Mesenchymal stem cell (in vitro differentiated cells and primary cell): ENCODE measurements around the gene PHF20.

ENCODE experiments used
- DNase-seq: peaks from one replicate; pipeline ENCODE4 v3.0.0-alpha.2; 2013
- H2AFZ ChIP-seq: one replicate; pipeline ENCODE4 v1.6.1; 2013; ENCODE audit warnings: low read depth, mild to moderate bottlenecking, control low read depth, inconsistent platforms, low read length, moderate library complexity
- H2AK5ac ChIP-seq: 2 replicates; pipeline ENCODE4 v1.6.1; 2013; ENCODE audit warnings: low read length, moderate library complexity, mild to moderate bottlenecking, inconsistent platforms; ENCODE audit not compliant: severe bottlenecking
- H2BK120ac ChIP-seq: one replicate; pipeline ENCODE4 v1.6.1; 2013; ENCODE audit warnings: low read depth, mild to moderate bottlenecking, inconsistent platforms, low read length, moderate library complexity
- H2BK12ac ChIP-seq, 2 experiments: one replicate each; pipeline ENCODE4 v1.6.1; 2013; ENCODE audit warnings: inconsistent platforms in 2 of 2, low read length in 2 of 2, mild to moderate bottlenecking in 2 of 2, moderate library complexity in 2 of 2, control low read depth in 1 of 2
- H2BK15ac ChIP-seq: one replicate; pipeline ENCODE4 v1.6.1; 2013; ENCODE audit warnings: mild to moderate bottlenecking, low read depth, inconsistent platforms; ENCODE audit not compliant: poor library complexity, severe bottlenecking
- H2BK5ac ChIP-seq: 2 replicates; pipeline ENCODE4 v1.6.1; 2013; ENCODE audit warnings: low read depth, mild to moderate bottlenecking, low read length, control low read depth, inconsistent platforms; ENCODE audit not compliant: poor library complexity, severe bottlenecking
- H3K14ac ChIP-seq, 2 experiments: one replicate each; pipeline ENCODE4 v1.6.1; 2013; ENCODE audit warnings: inconsistent platforms in 2 of 2, low read length in 2 of 2, control low read depth in 1 of 2, mild to moderate bottlenecking in 1 of 2, moderate library complexity in 1 of 2
- H3K18ac ChIP-seq, 2 experiments: one replicate each; pipeline ENCODE4 v1.6.1; 2013; ENCODE audit warnings: inconsistent platforms in 2 of 2, low read length in 2 of 2, control low read depth in 1 of 2, low read depth in 1 of 2, mild to moderate bottlenecking in 1 of 2
- H3K23ac ChIP-seq, 2 experiments: one replicate each; pipeline ENCODE4 v1.6.1; 2013; ENCODE audit warnings: inconsistent platforms in 2 of 2, low read length in 2 of 2, mild to moderate bottlenecking in 2 of 2, moderate library complexity in 2 of 2, control low read depth in 1 of 2
- H3K27ac ChIP-seq: 2 replicates; pipeline ENCODE4 v1.5.1; 2013; ENCODE audit warnings: mild to moderate bottlenecking, moderate library complexity, low read length, control low read depth, inconsistent platforms; ENCODE audit not compliant: poor library complexity, severe bottlenecking
- H3K27me3 ChIP-seq, 2 experiments: 2 replicates each; pipeline versions ENCODE4 v1.6.1 to v1.7.0; 2013; ENCODE audit warnings: low read length in 2 of 2, mild to moderate bottlenecking in 2 of 2, moderate library complexity in 2 of 2, control low read depth in 1 of 2, inconsistent platforms in 1 of 2; ENCODE audit not compliant: control insufficient read depth in 1 of 2, insufficient read depth in 1 of 2
- H3K36me3 ChIP-seq, 2 experiments: 2 replicates each; pipeline versions ENCODE4 v1.6.1 to v1.7.0; 2013; ENCODE audit warnings: low read length in 2 of 2, control low read depth in 1 of 2, inconsistent platforms in 1 of 2, low read depth in 1 of 2, mild to moderate bottlenecking in 1 of 2; ENCODE audit not compliant: insufficient read depth in 2 of 2, control insufficient read depth in 1 of 2
- H3K4ac ChIP-seq, 2 experiments: one replicate each; pipeline ENCODE4 v1.6.1; 2013; ENCODE audit warnings: inconsistent platforms in 2 of 2, low read length in 2 of 2, mild to moderate bottlenecking in 2 of 2, moderate library complexity in 2 of 2, control low read depth in 1 of 2, low read depth in 1 of 2
- H3K4me1 ChIP-seq: 2 replicates; pipeline ENCODE4 v1.6.1; 2013; ENCODE audit warnings: low read depth, low read length, control low read depth; ENCODE audit not compliant: control insufficient read depth, insufficient read depth
- H3K4me2 ChIP-seq: 2 replicates; pipeline ENCODE4 v1.6.1; 2013; ENCODE audit warnings: low read length, mild to moderate bottlenecking, inconsistent platforms; ENCODE audit not compliant: poor library complexity, severe bottlenecking
- H3K4me3 ChIP-seq, 2 experiments: 2 replicates each; pipeline versions ENCODE4 v1.5.1 to v1.7.0; 2013; ENCODE audit warnings: low read length in 2 of 2, mild to moderate bottlenecking in 2 of 2, control low read depth in 1 of 2, low read depth in 1 of 2; ENCODE audit not compliant: insufficient read depth in 1 of 2
- H3K79me1 ChIP-seq: replicated peaks from 2 replicates; pipeline ENCODE4 v1.6.1; 2013; ENCODE audit warnings: mild to moderate bottlenecking, control low read depth, low read length, inconsistent platforms; ENCODE audit not compliant: poor library complexity, severe bottlenecking
- H3K9ac ChIP-seq: 2 replicates; pipeline ENCODE4 v1.7.0; 2013; ENCODE audit warnings: mild to moderate bottlenecking, low read length, moderate library complexity
- H3K9me3 ChIP-seq: 2 replicates; pipeline ENCODE4 v1.7.0; 2013; ENCODE audit warnings: mild to moderate bottlenecking, low read length; ENCODE audit not compliant: control insufficient read depth
- H4K8ac ChIP-seq: one replicate; pipeline ENCODE4 v1.6.1; 2013; ENCODE audit warnings: inconsistent platforms, mild to moderate bottlenecking, low read length, moderate library complexity
- H4K91ac ChIP-seq: one replicate; pipeline ENCODE4 v1.6.1; 2013; ENCODE audit warnings: mild to moderate bottlenecking, low read length, inconsistent platforms
- WGBS: methylation state at CpG from one replicate; pipeline ENCODE4 v1.1.7; 2013; ENCODE audit warnings: mixed read lengths; 5-methylcytosine and 5-hydroxymethylcytosine counted together

The PHF20 gene

DNA sequence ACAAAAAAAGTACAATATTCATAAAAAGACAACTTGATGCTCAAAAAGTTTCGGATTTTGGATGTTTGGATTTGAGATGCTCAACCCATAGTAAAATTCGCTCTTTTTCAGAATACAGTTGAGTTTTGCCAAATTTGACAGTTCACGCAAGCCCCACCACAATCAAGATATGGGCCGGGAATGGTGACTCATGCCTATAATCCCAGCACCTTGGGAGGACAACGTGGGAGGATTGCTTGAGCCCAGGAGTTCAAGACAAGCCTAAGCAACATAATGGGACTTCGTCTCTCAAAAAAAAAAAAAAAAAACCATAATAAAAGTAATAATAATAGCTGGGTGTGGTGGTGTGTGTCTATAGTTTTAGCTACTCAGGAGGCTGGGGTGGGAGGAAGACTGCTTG lies 51.3 kb downstream of the PHF20 start:
- Histone ChIP-seq H3K4me1 (peaks cover 10% of the 10 kb centered on the region), H3K4me3 (no peak overlapping the region), H3K4me2 (no peak overlapping the region), H3K36me3 (peaks cover 6 to 16% of the 10 kb centered on the region in 2 experiments), H3K9me3 (no peaks in the 10 kb centered on the region), H3K79me1 (peaks cover 17% of the 10 kb centered on the region), H2AFZ (no peak overlapping the region), H3K27ac (peak overlapping the region; percentile 38), H3K23ac (no peak overlapping the region), H4K91ac (no peak overlapping the region), H3K14ac (no peak overlapping the region), H3K9ac (no peak overlapping the region), H2BK12ac (no peak overlapping the region), H2AK5ac (peak overlapping the region; percentile 82), H4K8ac (no peak overlapping the region), H3K18ac (no peak overlapping the region), H2BK120ac (no peak overlapping the region), H2BK5ac (no peak overlapping the region), H2BK15ac (no peak overlapping the region), H3K27me3 (no peaks in the 10 kb centered on the region), H3K4ac (no peak overlapping the region)
- 89% methylated on average over 4 of the region's 6 CpGs for WGBS
- DNase-seq: no peak

DNA sequence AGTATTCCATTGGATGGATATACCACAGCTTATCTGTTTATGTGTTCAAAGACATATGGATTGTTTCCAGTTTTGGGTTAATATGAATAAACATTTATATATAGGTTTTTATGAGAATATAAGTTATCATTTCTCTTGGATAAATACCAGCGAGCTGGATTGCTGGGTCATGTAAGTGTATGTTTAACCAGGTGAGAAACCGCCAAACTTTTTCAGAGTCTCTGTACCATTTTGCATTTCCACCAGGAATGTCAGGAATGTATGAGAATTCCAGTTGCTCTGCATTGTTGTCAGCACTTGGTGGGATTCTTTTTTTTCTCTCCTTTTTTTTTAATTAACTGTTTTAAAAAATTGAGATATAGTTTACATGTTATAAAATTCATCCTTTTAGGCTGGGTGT lies 52.1 kb downstream of the PHF20 start:
- Histone ChIP-seq H3K36me3 (peaks cover 4 to 20% of the 10 kb centered on the region in 2 experiments), H2BK120ac (no peak overlapping the region), H3K18ac (no peak overlapping the region), H4K8ac (no peak overlapping the region), H3K27ac (peak overlapping the region; percentile 38), H4K91ac (no peak overlapping the region), H3K9me3 (no peaks in the 10 kb centered on the region), H3K4me3 (no peak overlapping the region), H3K14ac (no peak overlapping the region), H3K4me2 (no peak overlapping the region), H3K4me1 (peaks cover 15% of the 10 kb centered on the region), H3K4ac (no peak overlapping the region), H2AK5ac (no peak overlapping the region), H2BK12ac (no peak overlapping the region), H3K23ac (no peak overlapping the region), H2BK5ac (no peak overlapping the region), H2AFZ (no peak overlapping the region), H2BK15ac (no peak overlapping the region), H3K27me3 (no peaks in the 10 kb centered on the region), H3K9ac (no peak overlapping the region), H3K79me1 (peaks cover 13% of the 10 kb centered on the region)
- no peak for DNase-seq
- WGBS: 100% methylated on average over 2 of the region's 2 CpGs

DNA sequence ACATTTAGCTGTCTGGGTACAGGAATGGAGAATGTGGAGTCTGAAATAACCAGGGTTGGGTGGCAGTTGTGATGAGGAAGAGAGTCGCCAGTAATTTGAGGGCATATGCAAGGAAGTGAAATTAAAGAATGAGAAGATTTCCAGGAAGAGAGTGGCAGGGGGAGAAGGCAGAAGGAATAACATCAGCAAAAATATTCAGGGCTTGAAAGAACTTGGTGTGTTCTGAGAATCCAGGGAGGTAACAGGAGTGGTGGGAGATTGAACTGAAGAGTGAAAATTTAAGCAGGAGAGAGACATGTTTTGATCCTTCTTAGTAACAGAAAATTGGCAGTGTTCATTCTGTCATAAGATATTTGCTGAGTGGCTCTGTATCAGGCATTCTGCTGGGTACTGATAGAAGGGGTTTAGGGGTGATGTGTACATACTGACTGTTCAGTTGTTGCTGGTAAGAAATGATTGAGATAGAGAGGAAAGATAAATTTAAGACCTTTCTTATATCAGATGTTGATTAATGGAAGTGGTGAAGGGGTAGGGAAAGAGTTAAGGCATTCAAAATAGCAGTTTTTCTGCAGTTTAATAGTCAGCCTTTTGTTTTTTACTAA lies 54.7 kb downstream of the PHF20 start:
- Histone ChIP-seq H3K27ac (no peak overlapping the region), H3K79me1 (peaks cover 14% of the 10 kb centered on the region), H3K4me2 (no peak overlapping the region), H2AFZ (no peak overlapping the region), H3K4me1 (peaks cover 10% of the 10 kb centered on the region), H3K23ac (no peak overlapping the region), H3K14ac (no peak overlapping the region), H2BK15ac (no peak overlapping the region), H2AK5ac (peak overlapping the region; percentile 57), H2BK5ac (no peak overlapping the region), H3K9me3 (peaks cover 4% of the 10 kb centered on the region), H2BK120ac (no peak overlapping the region), H4K91ac (no peak overlapping the region), H3K36me3 (peaks cover 4 to 23% of the 10 kb centered on the region in 2 experiments), H3K4me3 (no peak overlapping the region), H3K4ac (no peak overlapping the region), H3K9ac (no peak overlapping the region), H4K8ac (no peak overlapping the region), H2BK12ac (no peak overlapping the region), H3K18ac (no peak overlapping the region), H3K27me3 (no peaks in the 10 kb centered on the region)
- no peak for DNase-seq
- 99% methylated on average over 1 of the region's 1 CpG for WGBS

DNA sequence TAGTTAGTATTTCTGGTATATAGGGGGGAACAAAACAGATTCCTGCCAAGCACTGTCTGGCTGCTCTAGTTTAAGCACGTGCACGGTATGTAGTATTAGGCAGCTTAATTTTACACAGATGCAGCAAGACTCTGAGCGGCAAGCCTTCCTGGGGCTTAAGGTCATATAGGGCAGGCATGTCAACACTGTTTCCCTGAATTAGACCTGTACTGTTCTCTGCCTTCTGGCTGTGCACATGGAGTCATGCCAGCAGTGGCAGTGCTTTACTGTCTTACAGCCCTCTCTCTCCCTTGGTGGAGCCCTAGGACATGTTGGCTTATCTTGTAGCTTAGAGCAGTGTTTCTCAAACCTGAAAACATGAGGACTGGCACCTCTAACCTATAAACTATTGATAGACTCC lies 56.6 kb downstream of the PHF20 start:
- H3K4me2 ChIP-seq: no peak overlapping the region
- H3K14ac ChIP-seq: no peak overlapping the region

More for the DNA sequence above, 56.6 kb downstream of the PHF20 start:
- Histone ChIP-seq H3K36me3 (peaks cover 4 to 16% of the 10 kb centered on the region in 2 experiments), H3K27me3 (no peaks in the 10 kb centered on the region), H3K4me3 (no peak overlapping the region), H4K91ac (no peak overlapping the region), H2AFZ (no peak overlapping the region), H3K79me1 (peaks cover 15% of the 10 kb centered on the region), H2BK15ac (no peak overlapping the region), H3K27ac (no peak overlapping the region), H3K23ac (no peak overlapping the region), H3K9ac (no peak overlapping the region), H2BK5ac (no peak overlapping the region), H2AK5ac (no peak overlapping the region), H2BK12ac (peak overlapping the region in 1 of 2 experiments; percentile 38), H3K18ac (no peak overlapping the region), H2BK120ac (no peak overlapping the region), H3K4ac (no peak overlapping the region), H4K8ac (no peak overlapping the region), H3K9me3 (peaks cover 4% of the 10 kb centered on the region), H3K4me1 (peaks cover 7% of the 10 kb centered on the region)
- DNase-seq: no peak
- 93% methylated on average over 3 of the region's 3 CpGs for WGBS
